Hepatocyte (in vitro differentiated cells): ENCODE measurements around the gene NARS2. TPM values are rescaled to one million over a fixed set of nuclear protein-coding genes. Genes with fewer than 3 reads are reported as not detected.
"Not testable (repeated sequence)": the region's sequence is repeated elsewhere in the genome, so short reads cannot be mapped to it uniquely, and the experiment has no call there.

Experiments used
- DNase-seq: peaks from one replicate; pipeline ENCODE4 v3.0.0-alpha.2; 2016; ENCODE audit warnings: low spot score
- H2AFZ ChIP-seq: fragments of 200-600 bp; sonication (generic); 2 replicates; pipeline ENCODE4 v1.6.0; 2016; ENCODE audit warnings: antibody characterized with exemption, mild to moderate bottlenecking
- H3K27ac ChIP-seq: fragments of 200-600 bp; sonication (generic); 2 replicates; pipeline ENCODE4 v1.5.1; 2016; ENCODE audit warnings: mild to moderate bottlenecking
- H3K27me3 ChIP-seq: fragments of 200-600 bp; sonication (generic); 2 replicates; pipeline ENCODE4 v1.6.1; 2016
- H3K36me3 ChIP-seq: fragments of 200-600 bp; sonication (generic); replicated peaks from 2 replicates; pipeline ENCODE4 v1.5.1; 2016; ENCODE audit warnings: low read depth; ENCODE audit not compliant: insufficient read depth
- H3K4me1 ChIP-seq: fragments of 200-600 bp; sonication (generic); 2 replicates; pipeline ENCODE4 v1.5.1; 2016; ENCODE audit warnings: mild to moderate bottlenecking, moderate library complexity; ENCODE audit not compliant: insufficient read depth
- H3K4me2 ChIP-seq: fragments of 200-600 bp; sonication (generic); 2 replicates; pipeline ENCODE4 v1.6.0; 2016
- H3K4me3 ChIP-seq: fragments of 200-600 bp; sonication (generic); 2 replicates; pipeline ENCODE4 v1.5.1; 2016; ENCODE audit warnings: mild to moderate bottlenecking
- H3K79me2 ChIP-seq: fragments of 200-600 bp; sonication (generic); 2 replicates; pipeline ENCODE4 v1.6.0; 2017; ENCODE audit warnings: mild to moderate bottlenecking
- H3K9me2 ChIP-seq: fragments of 200-600 bp; sonication (generic); replicated peaks from 2 replicates; pipeline ENCODE4 v1.6.0; 2017; ENCODE audit warnings: mild to moderate bottlenecking; ENCODE audit not compliant: insufficient read depth
- H3K9me3 ChIP-seq: fragments of 200-600 bp; sonication (generic); 2 replicates; pipeline ENCODE4 v1.5.1; 2016; ENCODE audit warnings: low read depth, mild to moderate bottlenecking
- H4K20me1 ChIP-seq: fragments of 200-600 bp; sonication (generic); 2 replicates; pipeline ENCODE4 v1.6.0; 2016; ENCODE audit warnings: mild to moderate bottlenecking; ENCODE audit not compliant: insufficient read depth, poor library complexity, severe bottlenecking
- CTCF ChIP-seq: fragments of 200-600 bp; sonication (generic); IDR thresholded peaks from 2 replicates; pipeline ENCODE4 v1.5.1; 2016; ENCODE audit warnings: antibody characterized with exemption, mild to moderate bottlenecking; ENCODE audit not compliant: poor library complexity
- EZH2 ChIP-seq: fragments of 200-600 bp; sonication (generic); IDR thresholded peaks from 2 replicates; pipeline ENCODE4 v1.6.1; 2016; ENCODE audit warnings: antibody characterized with exemption, mild to moderate bottlenecking, borderline replicate concordance
- EZH2phosphoT487 ChIP-seq: fragments of 200-600 bp; sonication (generic); IDR thresholded peaks from one replicate; pipeline ENCODE4 v1.6.1; 2018; ENCODE audit warnings: antibody characterized with exemption, mild to moderate bottlenecking, low read depth, moderate library complexity; ENCODE audit not compliant: unreplicated experiment, severe bottlenecking
- WGBS: methylation state at CpG from one replicate; pipeline ENCODE4 v1.1.6; 2016; ENCODE audit warnings: low lambda C conversion rate; ENCODE audit errors: missing lambda C conversion rate; 5-methylcytosine and 5-hydroxymethylcytosine counted together
- polyA plus RNA-seq: library from polyadenylated mRNA; unstranded; fragments of >200 nt; fragmentation: Nextera tagmentation; extraction: Ambion mirVana; gene quantifications from 2 replicates; pipeline ENCODE4 v1.2.1, GENCODE V29; 2016
- total RNA-seq: library from RNA; depleted of rRNA; stranded (reverse); fragments of >200 nt; gene quantifications from 2 replicates; pipeline ENCODE4 v1.2.3, GENCODE V29; 2014

The NARS2 gene
- total and polyA plus RNA-seq, 2 experiments from 2014 or later: 17.5 to 19.1 TPM

GRCh38 chr11:78467931-78468330 is 106.7 kb downstream of the NARS2 start:
- WGBS: 84% methylated on average over 4 of the region's 4 CpGs
- H2AFZ ChIP-seq: no peak overlapping the region

GRCh38 chr11:78467370-78467769 is 107.3 kb downstream of the NARS2 start:
- no peaks in the 10 kb centered on the region for H3K4me1 ChIP-seq

More at GRCh38 chr11:78467931-78468330, 106.7 kb downstream of the NARS2 start:
- Histone ChIP-seq H4K20me1 (no peaks in the 10 kb centered on the region), H3K4me1 (no peaks in the 10 kb centered on the region), H3K27me3 (no peaks in the 10 kb centered on the region), H3K79me2 (no peaks in the 10 kb centered on the region), H3K9me2 (no peaks in the 10 kb centered on the region), H3K36me3 (no peaks in the 10 kb centered on the region), H3K4me2 (no peak overlapping the region), H3K9me3 (no peaks in the 10 kb centered on the region), H3K27ac (no peak overlapping the region), H3K4me3 (no peak overlapping the region)
- no peak for DNase-seq
- no peak for TF ChIP-seq EZH2phosphoT487
- TF ChIP-seq EZH2: no peak
- no peak for TF ChIP-seq CTCF

GRCh38 chr11:78465169-78465942 is 109.3 kb downstream of the NARS2 start:
- no peaks in the 10 kb centered on the region for H3K79me2 ChIP-seq
- 99% methylated on average over 16 of the region's 19 CpGs for WGBS
- no peak overlapping the region for H3K4me3 ChIP-seq
- H4K20me1 ChIP-seq: no peaks in the 10 kb centered on the region
- H3K27me3 ChIP-seq: no peaks in the 10 kb centered on the region
- TF ChIP-seq CTCF (no peak), EZH2 (no peak), EZH2phosphoT487 (no peak)
- H3K36me3 ChIP-seq: no peaks in the 10 kb centered on the region
- no peak for DNase-seq
- no peaks in the 10 kb centered on the region for H3K9me2 ChIP-seq
- H3K27ac ChIP-seq: no peak overlapping the region
- no peak overlapping the region for H2AFZ ChIP-seq
- H3K4me1 ChIP-seq: no peaks in the 10 kb centered on the region
- no peaks in the 10 kb centered on the region for H3K9me3 ChIP-seq
- H3K4me2 ChIP-seq: no peak overlapping the region

More at GRCh38 chr11:78467370-78467769, 107.3 kb downstream of the NARS2 start:
- TF ChIP-seq EZH2phosphoT487 (no peak), EZH2 (no peak), CTCF (no peak)
- Histone ChIP-seq H3K27me3 (no peaks in the 10 kb centered on the region), H3K9me3 (no peaks in the 10 kb centered on the region), H3K79me2 (no peaks in the 10 kb centered on the region), H2AFZ (no peak overlapping the region), H4K20me1 (no peaks in the 10 kb centered on the region), H3K27ac (no peak overlapping the region), H3K4me3 (no peak overlapping the region), H3K4me2 (no peak overlapping the region), H3K9me2 (no peaks in the 10 kb centered on the region), H3K36me3 (no peaks in the 10 kb centered on the region)
- DNase-seq: no peak
- 96% methylated on average over 2 of the region's 2 CpGs for WGBS

GRCh38 chr11:78464787-78465168 is 109.9 kb downstream of the NARS2 start:
- H3K27ac ChIP-seq, H3K27me3 ChIP-seq, H2AFZ ChIP-seq, H3K9me2 ChIP-seq, H3K79me2 ChIP-seq, H3K9me3 ChIP-seq, H3K36me3 ChIP-seq, H3K4me2 ChIP-seq, DNase-seq, H4K20me1 ChIP-seq, H3K4me3 ChIP-seq, H3K4me1 ChIP-seq: not testable (repeated sequence)
- WGBS: 93% methylated on average over 10 of the region's 14 CpGs
